Measurements from ENCODE around the gene CTDP1.

DNA sequence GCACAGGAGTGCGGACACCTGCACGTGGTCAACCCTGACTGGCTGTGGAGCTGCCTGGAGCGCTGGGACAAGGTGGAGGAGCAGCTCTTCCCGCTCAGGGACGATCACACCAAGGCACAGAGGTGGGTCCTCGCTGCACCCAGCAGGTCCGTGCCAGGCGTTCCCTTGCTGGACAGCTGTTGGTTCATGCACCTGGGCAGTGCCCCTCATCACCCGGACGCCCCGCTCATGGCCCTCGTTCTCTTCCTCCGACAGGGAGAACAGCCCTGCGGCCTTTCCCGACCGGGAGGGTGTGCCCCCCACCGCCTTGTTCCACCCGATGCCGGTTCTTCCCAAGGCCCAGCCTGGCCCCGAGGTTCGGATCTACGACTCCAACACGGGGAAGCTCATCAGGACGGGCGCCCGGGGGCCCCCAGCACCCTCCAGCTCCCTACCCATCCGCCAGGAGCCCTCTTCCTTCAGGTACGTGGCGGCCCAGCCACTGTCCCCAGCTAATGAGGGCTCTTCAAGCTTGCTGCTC, 38.0 kb downstream of the CTDP1 start:
- TF ChIP-seq EP300 (IDR thresholded peaks at IDR 0.05) = no peak
- TF ChIP-seq, protein P1, sequence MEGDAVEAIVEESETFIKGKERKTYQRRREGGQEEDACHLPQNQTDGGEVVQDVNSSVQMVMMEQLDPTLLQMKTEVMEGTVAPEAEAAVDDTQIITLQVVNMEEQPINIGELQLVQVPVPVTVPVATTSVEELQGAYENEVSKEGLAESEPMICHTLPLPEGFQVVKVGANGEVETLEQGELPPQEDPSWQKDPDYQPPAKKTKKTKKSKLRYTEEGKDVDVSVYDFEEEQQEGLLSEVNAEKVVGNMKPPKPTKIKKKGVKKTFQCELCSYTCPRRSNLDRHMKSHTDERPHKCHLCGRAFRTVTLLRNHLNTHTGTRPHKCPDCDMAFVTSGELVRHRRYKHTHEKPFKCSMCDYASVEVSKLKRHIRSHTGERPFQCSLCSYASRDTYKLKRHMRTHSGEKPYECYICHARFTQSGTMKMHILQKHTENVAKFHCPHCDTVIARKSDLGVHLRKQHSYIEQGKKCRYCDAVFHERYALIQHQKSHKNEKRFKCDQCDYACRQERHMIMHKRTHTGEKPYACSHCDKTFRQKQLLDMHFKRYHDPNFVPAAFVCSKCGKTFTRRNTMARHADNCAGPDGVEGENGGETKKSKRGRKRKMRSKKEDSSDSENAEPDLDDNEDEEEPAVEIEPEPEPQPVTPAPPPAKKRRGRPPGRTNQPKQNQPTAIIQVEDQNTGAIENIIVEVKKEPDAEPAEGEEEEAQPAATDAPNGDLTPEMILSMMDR (IDR thresholded peaks at IDR 0.05) = no peak

Data from suprapubic skin (tissue), 3 donors.